GM18505 (cell line): Measurements from ENCODE around the gene SLC35A5.

Source experiments
- ATAC-seq: cut with Tn5 transposase; IDR thresholded peaks from one replicate; pipeline ENCODE4 v1.9.1; 2021; ENCODE audit not compliant: unreplicated experiment
- POLR2A ChIP-seq: IDR thresholded peaks from 4 replicates; pipeline ENCODE4 v1.6.1; 2011; ENCODE audit warnings: borderline replicate concordance; ENCODE audit not compliant: insufficient read depth, insufficient read length; ENCODE audit errors: extremely low read depth

Gene SLC35A5

GRCh38 chr3:112593258-112593657 lies 31.4 kb downstream of the SLC35A5 start:
- no peak for ATAC-seq
- TF ChIP-seq POLR2A: no peak

- no peak for ATAC-seq
- no peak for TF ChIP-seq POLR2A
Measured at GRCh38 chr3:112594856-112595255, 33.0 kb downstream of the SLC35A5 start.

GRCh38 chr3:112597945-112598344 lies 36.1 kb downstream of the SLC35A5 start:
- ATAC-seq: no peak
- no peak for TF ChIP-seq POLR2A

GRCh38 chr3:112598731-112599130 lies 36.9 kb downstream of the SLC35A5 start:
- TF ChIP-seq POLR2A: no peak
- ATAC-seq: no peak

- ATAC-seq: peak; percentile 81
- TF ChIP-seq POLR2A: no peak
Measured at GRCh38 chr3:112602217-112602838, 40.5 kb downstream of the SLC35A5 start.

GRCh38 chr3:112604536-112604935 lies 42.7 kb downstream of the SLC35A5 start:
- no peak for TF ChIP-seq POLR2A
- no peak for ATAC-seq

GRCh38 chr3:112605285-112605684 lies 43.4 kb downstream of the SLC35A5 start:
- no peak for ATAC-seq
- no peak for TF ChIP-seq POLR2A

GRCh38 chr3:112606098-112606497 lies 44.3 kb downstream of the SLC35A5 start:
- no peak for ATAC-seq
- TF ChIP-seq POLR2A: no peak

GRCh38 chr3:112607863-112608262 lies 46.0 kb downstream of the SLC35A5 start:
- no peak for ATAC-seq
- TF ChIP-seq POLR2A: no peak

- no peak for TF ChIP-seq POLR2A
- no peak for ATAC-seq
Measured at GRCh38 chr3:112610121-112610520, 48.3 kb downstream of the SLC35A5 start.

GRCh38 chr3:112611752-112612515 lies 50.1 kb downstream of the SLC35A5 start:
- no peak for TF ChIP-seq POLR2A

GRCh38 chr3:112615989-112616731 lies 54.3 kb downstream of the SLC35A5 start:
- no peak for ATAC-seq

More at GRCh38 chr3:112611752-112612515, 50.1 kb downstream of the SLC35A5 start:
- ATAC-seq: no peak

GRCh38 chr3:112617285-112617684 lies 55.4 kb downstream of the SLC35A5 start:
- TF ChIP-seq POLR2A: no peak
- no peak for ATAC-seq

More at GRCh38 chr3:112615989-112616731, 54.3 kb downstream of the SLC35A5 start:
- no peak for TF ChIP-seq POLR2A
